ENCODE results near the gene PDPK1.

The PDPK1 gene

DNA sequence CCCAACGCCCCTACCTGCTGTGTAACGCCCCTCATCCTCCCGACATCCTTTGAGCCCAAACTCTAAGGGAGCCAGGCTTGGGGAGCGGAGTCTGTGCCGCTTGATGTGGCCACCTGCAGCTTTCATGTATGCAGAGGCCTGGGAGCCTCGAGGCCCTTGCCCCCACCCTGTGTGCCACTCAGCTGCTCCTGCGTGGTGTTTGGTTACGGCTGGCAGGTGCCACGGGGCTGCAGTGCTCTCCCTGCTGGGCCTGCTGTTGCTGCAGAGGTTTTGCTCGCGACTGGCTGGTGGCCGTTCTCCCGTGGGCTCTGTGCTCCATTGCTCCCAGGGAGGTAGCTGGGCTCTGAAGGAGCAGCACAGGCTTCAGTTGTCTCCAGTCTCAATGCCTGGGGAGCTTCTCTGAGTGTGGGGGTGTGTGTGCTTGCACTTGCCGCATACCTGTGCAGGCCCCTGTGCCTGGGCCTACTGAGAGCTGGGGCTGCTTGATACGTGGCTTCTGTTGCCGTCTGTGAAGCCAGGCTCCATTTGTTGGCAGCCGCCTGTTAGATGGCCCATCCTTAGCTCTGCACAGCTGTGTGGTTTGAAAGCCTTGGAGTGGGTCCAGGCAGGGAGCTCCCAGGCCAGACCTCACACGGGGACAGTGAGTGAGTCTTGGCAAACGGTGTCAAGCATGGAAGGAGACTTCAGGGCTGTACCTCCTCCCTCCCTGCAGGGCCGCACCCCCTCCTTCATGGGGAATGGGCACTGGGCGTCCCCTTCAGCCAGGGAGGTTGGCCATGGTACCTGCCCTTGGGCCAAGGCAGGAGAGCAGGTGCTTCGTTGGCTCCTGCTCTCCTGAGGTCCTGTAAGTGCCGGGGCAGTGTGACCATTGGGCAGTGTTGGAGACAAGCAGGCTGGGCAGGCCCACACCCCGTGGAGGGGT, 47.2 kb downstream of the PDPK1 start:
- Histone ChIP-seq H2AK5ac (ENCODE audit: low read length) (no peak overlapping the region), H3K27me3 (ENCODE audit: insufficient read depth, low read length, poor library complexity) (no peaks in the 10 kb centered on the region), H3K4me1 (ENCODE audit: control insufficient read depth, low read depth, low read length) (no peaks in the 10 kb centered on the region), H3K27ac (ENCODE audit: low read depth, low read length) (no peak overlapping the region), H3K4ac (ENCODE audit: low read depth, low read length) (no peak overlapping the region), H3K79me2 (ENCODE audit: control insufficient read depth, insufficient read depth, low read length) (no peaks in the 10 kb centered on the region), H2BK5ac (ENCODE audit: low read length) (no peak overlapping the region), H3K23ac (ENCODE audit: low read length) (no peak overlapping the region), H3K4me2 (ENCODE audit: low read length) (no peak overlapping the region), H4K8ac (ENCODE audit: low read depth, low read length) (no peak overlapping the region), H3K56ac (ENCODE audit: low read length) (no peak overlapping the region), H2BK15ac (replicated peaks; ENCODE audit: low read depth) (no peak overlapping the region), H4K5ac (ENCODE audit: low read length) (no peak overlapping the region), H3K79me1 (ENCODE audit: low read length) (no peaks in the 10 kb centered on the region), H3K9ac (ENCODE audit: low read length) (no peak overlapping the region), H2BK120ac (ENCODE audit: low read depth, low read length) (no peak overlapping the region), H3K18ac (ENCODE audit: low read length) (no peak overlapping the region), H3K36me3 (ENCODE audit: control insufficient read depth, insufficient read depth, low read length) (peaks cover 4% of the 10 kb centered on the region), H3K4me3 (ENCODE audit: low read length) (no peak overlapping the region)
- DNase-seq, result no peak
- WGBS (ENCODE audit: extremely low coverage, insufficient coverage, low lambda C conversion rate), result no CpG with 5 or more reads among the region's 24 CpGs

DNA sequence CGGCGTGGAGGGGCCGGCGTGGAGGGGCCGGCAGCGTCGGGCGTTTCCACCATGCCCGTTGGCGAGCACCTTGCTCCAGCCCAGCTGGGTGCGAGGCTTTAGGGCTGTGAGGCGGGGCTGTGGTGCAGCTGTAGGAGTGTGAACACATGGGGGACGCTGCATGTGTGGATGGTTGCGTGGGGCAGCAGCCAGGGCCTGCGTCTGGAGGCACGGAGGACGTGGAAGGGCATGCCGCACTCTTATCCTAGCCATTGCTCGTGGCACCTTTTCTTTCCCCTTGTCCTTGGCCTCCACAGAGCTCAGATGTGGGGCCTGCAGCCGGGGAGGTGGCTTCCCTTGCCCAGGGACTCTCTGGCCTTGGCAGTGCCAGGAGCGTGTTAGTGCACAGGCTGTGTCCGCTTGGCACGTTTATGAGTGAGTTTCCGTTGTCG, 47.8 kb downstream of the PDPK1 start:
- Histone ChIP-seq H3K23ac (ENCODE audit: low read length) (no peak overlapping the region), H3K27me3 (ENCODE audit: insufficient read depth, low read length, poor library complexity) (no peaks in the 10 kb centered on the region), H3K4me1 (ENCODE audit: control insufficient read depth, low read depth, low read length) (no peaks in the 10 kb centered on the region), H2BK15ac (replicated peaks; ENCODE audit: low read depth) (no peak overlapping the region), H3K56ac (ENCODE audit: low read length) (no peak overlapping the region), H4K5ac (ENCODE audit: low read length) (no peak overlapping the region), H3K36me3 (ENCODE audit: control insufficient read depth, insufficient read depth, low read length) (peaks cover 4% of the 10 kb centered on the region), H3K4me2 (ENCODE audit: low read length) (no peak overlapping the region), H2BK120ac (ENCODE audit: low read depth, low read length) (no peak overlapping the region), H3K27ac (ENCODE audit: low read depth, low read length) (no peak overlapping the region), H3K79me2 (ENCODE audit: control insufficient read depth, insufficient read depth, low read length) (no peaks in the 10 kb centered on the region), H3K79me1 (ENCODE audit: low read length) (no peaks in the 10 kb centered on the region), H2AK5ac (ENCODE audit: low read length) (no peak overlapping the region), H3K9ac (ENCODE audit: low read length) (no peak overlapping the region), H4K8ac (ENCODE audit: low read depth, low read length) (no peak overlapping the region), H2BK5ac (ENCODE audit: low read length) (no peak overlapping the region), H3K4me3 (ENCODE audit: low read length) (no peak overlapping the region), H3K4ac (ENCODE audit: low read depth, low read length) (no peak overlapping the region), H3K18ac (ENCODE audit: low read length) (no peak overlapping the region)
- no peak for DNase-seq
- no CpG with 5 or more reads among the region's 25 CpGs for WGBS (ENCODE audit: extremely low coverage, insufficient coverage, low lambda C conversion rate)

DNA sequence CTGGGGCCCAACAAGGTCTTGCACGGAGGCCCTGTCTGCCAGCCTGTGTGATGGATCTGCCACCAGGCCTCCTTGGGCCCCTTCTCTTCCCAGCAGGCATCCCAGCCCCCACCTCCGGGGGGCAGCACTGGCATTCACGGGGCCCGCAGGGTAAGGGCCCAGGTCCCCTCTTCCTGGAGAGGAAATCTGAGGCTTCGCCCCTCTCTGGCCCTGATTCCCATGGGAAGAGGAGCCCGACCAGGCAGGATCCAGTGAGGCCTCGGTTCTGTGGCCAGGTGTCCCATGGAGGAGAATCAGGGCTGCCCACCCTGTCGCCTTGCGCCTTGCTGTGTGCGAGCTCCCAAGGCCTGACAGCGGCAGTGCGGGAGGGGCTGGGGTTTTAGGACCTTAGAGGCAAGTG, 48.4 kb downstream of the PDPK1 start:
- Histone ChIP-seq H4K8ac (ENCODE audit: low read depth, low read length) (no peak overlapping the region), H2AK5ac (ENCODE audit: low read length) (no peak overlapping the region), H3K27ac (ENCODE audit: low read depth, low read length) (no peak overlapping the region), H3K23ac (ENCODE audit: low read length) (no peak overlapping the region), H3K9ac (ENCODE audit: low read length) (no peak overlapping the region), H3K27me3 (ENCODE audit: insufficient read depth, low read length, poor library complexity) (no peaks in the 10 kb centered on the region), H2BK5ac (ENCODE audit: low read length) (no peak overlapping the region), H3K79me2 (ENCODE audit: control insufficient read depth, insufficient read depth, low read length) (no peaks in the 10 kb centered on the region), H3K4me3 (ENCODE audit: low read length) (no peak overlapping the region), H4K5ac (ENCODE audit: low read length) (no peak overlapping the region), H3K36me3 (ENCODE audit: control insufficient read depth, insufficient read depth, low read length) (peaks cover 4% of the 10 kb centered on the region), H2BK15ac (replicated peaks; ENCODE audit: low read depth) (no peak overlapping the region), H2BK120ac (ENCODE audit: low read depth, low read length) (no peak overlapping the region), H3K4ac (ENCODE audit: low read depth, low read length) (no peak overlapping the region), H3K56ac (ENCODE audit: low read length) (no peak overlapping the region), H3K18ac (ENCODE audit: low read length) (no peak overlapping the region), H3K4me1 (ENCODE audit: control insufficient read depth, low read depth, low read length) (no peaks in the 10 kb centered on the region), H3K79me1 (ENCODE audit: low read length) (no peaks in the 10 kb centered on the region), H3K4me2 (ENCODE audit: low read length) (no peak overlapping the region)
- no CpG with 5 or more reads among the region's 12 CpGs for WGBS (ENCODE audit: extremely low coverage, insufficient coverage, low lambda C conversion rate)
- peak; percentile 10 for DNase-seq

GRCh38 chr16:2586901-2587480, 49.2 kb downstream of the PDPK1 start:
- DNase-seq, result no peak
- no peak overlapping the region for H2BK5ac ChIP-seq (ENCODE audit: low read length)
- H3K56ac ChIP-seq (ENCODE audit: low read length), result no peak overlapping the region
- no peak overlapping the region for H3K4ac ChIP-seq (ENCODE audit: low read depth, low read length)
- no peak overlapping the region for H3K4me2 ChIP-seq (ENCODE audit: low read length)
- no peak overlapping the region for H4K8ac ChIP-seq (ENCODE audit: low read depth, low read length)
- no peaks in the 10 kb centered on the region for H3K79me2 ChIP-seq (ENCODE audit: control insufficient read depth, insufficient read depth, low read length)
- H2AK5ac ChIP-seq (ENCODE audit: low read length), result no peak overlapping the region
- H3K79me1 ChIP-seq (ENCODE audit: low read length), result no peaks in the 10 kb centered on the region
- no peak overlapping the region for H3K23ac ChIP-seq (ENCODE audit: low read length)
- peaks cover 4% of the 10 kb centered on the region for H3K36me3 ChIP-seq (ENCODE audit: control insufficient read depth, insufficient read depth, low read length)
- no peak overlapping the region for H2BK15ac ChIP-seq (replicated peaks; ENCODE audit: low read depth)
- no peak overlapping the region for H2BK120ac ChIP-seq (ENCODE audit: low read depth, low read length)
- H3K4me3 ChIP-seq (ENCODE audit: low read length), result no peak overlapping the region
- H4K5ac ChIP-seq (ENCODE audit: low read length), result no peak overlapping the region
- H3K4me1 ChIP-seq (ENCODE audit: control insufficient read depth, low read depth, low read length), result no peaks in the 10 kb centered on the region
- H3K27me3 ChIP-seq (ENCODE audit: insufficient read depth, low read length, poor library complexity), result no peaks in the 10 kb centered on the region
- H3K18ac ChIP-seq (ENCODE audit: low read length), result no peak overlapping the region
- no peak overlapping the region for H3K9ac ChIP-seq (ENCODE audit: low read length)
- H3K27ac ChIP-seq (ENCODE audit: low read depth, low read length), result peak overlapping the region; percentile 41
- no CpG with 5 or more reads among the region's 16 CpGs for WGBS (ENCODE audit: extremely low coverage, insufficient coverage, low lambda C conversion rate)

DNA sequence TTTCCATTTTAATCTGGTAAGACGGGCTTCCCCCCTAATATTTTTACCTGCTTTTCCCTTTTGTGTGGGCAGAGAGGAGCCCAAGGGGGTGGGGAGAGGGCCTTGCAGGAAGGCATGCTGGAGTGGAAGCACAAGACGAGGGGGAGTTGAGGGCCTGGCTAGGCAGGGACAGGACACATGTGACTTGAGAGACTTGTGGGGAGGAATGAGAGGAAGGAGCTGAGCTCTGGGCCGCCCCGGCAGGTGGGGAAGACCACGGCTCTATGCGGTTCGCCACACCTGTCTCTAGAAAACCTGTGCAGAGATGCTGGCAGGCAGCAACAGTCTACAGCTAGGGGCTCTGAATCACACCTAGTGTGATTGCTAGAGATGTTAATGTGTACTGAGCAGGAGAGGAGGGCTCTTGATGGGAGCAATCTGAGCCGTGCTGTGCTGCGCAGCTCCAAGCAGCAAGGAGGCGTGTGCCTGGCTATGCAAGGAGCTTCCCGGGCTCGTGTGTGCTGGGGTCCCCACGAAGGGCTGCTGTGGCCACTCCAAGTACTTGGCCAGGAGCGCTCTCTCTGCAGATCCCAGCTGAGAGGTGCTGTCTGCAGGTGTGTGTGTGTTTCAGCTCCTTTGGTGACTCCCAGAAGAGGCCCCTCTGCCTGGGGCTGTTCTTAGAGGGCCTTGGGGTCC, 50.2 kb downstream of the PDPK1 start:
- H4K5ac ChIP-seq (ENCODE audit: low read length), result no peak overlapping the region
- no peak overlapping the region for H3K9ac ChIP-seq (ENCODE audit: low read length)
- peaks cover 4% of the 10 kb centered on the region for H3K36me3 ChIP-seq (ENCODE audit: control insufficient read depth, insufficient read depth, low read length)
- H2BK5ac ChIP-seq (ENCODE audit: low read length), result no peak overlapping the region
- H2AK5ac ChIP-seq (ENCODE audit: low read length), result no peak overlapping the region
- no peak for DNase-seq
- no peaks in the 10 kb centered on the region for H3K27me3 ChIP-seq (ENCODE audit: insufficient read depth, low read length, poor library complexity)
- no peaks in the 10 kb centered on the region for H3K4me1 ChIP-seq (ENCODE audit: control insufficient read depth, low read depth, low read length)
- H2BK120ac ChIP-seq (ENCODE audit: low read depth, low read length), result no peak overlapping the region
- H3K4me3 ChIP-seq (ENCODE audit: low read length), result no peak overlapping the region
- H4K8ac ChIP-seq (ENCODE audit: low read depth, low read length), result no peak overlapping the region
- H3K23ac ChIP-seq (ENCODE audit: low read length), result no peak overlapping the region
- H2BK15ac ChIP-seq (replicated peaks; ENCODE audit: low read depth), result no peak overlapping the region
- H3K56ac ChIP-seq (ENCODE audit: low read length), result no peak overlapping the region
- H3K79me2 ChIP-seq (ENCODE audit: control insufficient read depth, insufficient read depth, low read length), result no peaks in the 10 kb centered on the region
- no peaks in the 10 kb centered on the region for H3K79me1 ChIP-seq (ENCODE audit: low read length)
- H3K18ac ChIP-seq (ENCODE audit: low read length), result no peak overlapping the region
- H3K4ac ChIP-seq (ENCODE audit: low read depth, low read length), result no peak overlapping the region
- no peak overlapping the region for H3K27ac ChIP-seq (ENCODE audit: low read depth, low read length)
- no peak overlapping the region for H3K4me2 ChIP-seq (ENCODE audit: low read length)
- no CpG with 5 or more reads among the region's 14 CpGs for WGBS (ENCODE audit: extremely low coverage, insufficient coverage, low lambda C conversion rate)
